ENCODE results near the gene ADCY9. TPM values are rescaled to one million over a fixed set of nuclear protein-coding genes. Genes with fewer than 3 reads are reported as not detected.
"Not testable (repeated sequence)": the region's sequence is repeated elsewhere in the genome, so short reads cannot be mapped to it uniquely, and the experiment has no call there.

Gene ADCY9
- total and polyA plus RNA-seq, 2 donors (not counting 1 experiment from before 2014, with no cell fraction given): 1.7 to 2.1 TPM

GRCh38 chr16:4077174-4077649 lies 39.0 kb downstream of the ADCY9 start:
- no peak overlapping the region for H3K27ac ChIP-seq (ENCODE audit: low read length in 2 of 2)
- ChIA-PET POLR2A (no interaction called here), CTCF (no interaction called here)
- H3K4me3 ChIP-seq (ENCODE audit: control extremely low read depth in 1 of 5, extremely low read depth in 1 of 5, insufficient read depth in 1 of 5, low read depth in 2 of 5, low read length in 4 of 5): no peak overlapping the region
- Mint-ChIP-seq H3K9me3 (ENCODE audit: insufficient read depth) (no peaks in the 10 kb centered on the region), H3K27ac (no peak overlapping the region), H3K4me1 (no peaks in the 10 kb centered on the region), H3K27me3 (peaks cover 3% of the 10 kb centered on the region), H3K4me3 (no peak overlapping the region)
- H4K20me1 ChIP-seq (ENCODE audit: control insufficient read depth, insufficient read depth, low read length, poor library complexity, severe bottlenecking): no peaks in the 10 kb centered on the region
- DNase-seq: no peak
- intact Hi-C loops (cut with micrococcal nuclease): no loop called here
- H3K36me3 ChIP-seq (replicated peaks in 1 of 2; ENCODE audit: control extremely low read depth in 1 of 2, control insufficient read depth in 1 of 2, extremely low read depth in 1 of 2, insufficient read depth in 2 of 2, low read length in 1 of 2): no peaks in the 10 kb centered on the region
- no peaks in the 10 kb centered on the region for H3K79me2 ChIP-seq (ENCODE audit: control insufficient read depth, insufficient read depth, low read length)
- H3K9ac ChIP-seq (ENCODE audit: low read length): no peak overlapping the region
- ATAC-seq (ENCODE audit: low read depth): no peak
- no peaks in the 10 kb centered on the region for H3K4me1 ChIP-seq (ENCODE audit: control insufficient read depth in 2 of 2, insufficient read depth in 2 of 2, low read length in 2 of 2)
- H3K4me2 ChIP-seq (replicated peaks; ENCODE audit: low read depth, low read length, poor library complexity, severe bottlenecking): no peak overlapping the region
- peaks cover 0 to 5% (median 0%) of the 10 kb centered on the region in 3 donors for H3K9me3 ChIP-seq (ENCODE audit: control extremely low read depth in 1 of 3, control insufficient read depth in 2 of 3, insufficient read depth in 1 of 3, low read length in 2 of 3)
- TF ChIP-seq, protein P1, sequence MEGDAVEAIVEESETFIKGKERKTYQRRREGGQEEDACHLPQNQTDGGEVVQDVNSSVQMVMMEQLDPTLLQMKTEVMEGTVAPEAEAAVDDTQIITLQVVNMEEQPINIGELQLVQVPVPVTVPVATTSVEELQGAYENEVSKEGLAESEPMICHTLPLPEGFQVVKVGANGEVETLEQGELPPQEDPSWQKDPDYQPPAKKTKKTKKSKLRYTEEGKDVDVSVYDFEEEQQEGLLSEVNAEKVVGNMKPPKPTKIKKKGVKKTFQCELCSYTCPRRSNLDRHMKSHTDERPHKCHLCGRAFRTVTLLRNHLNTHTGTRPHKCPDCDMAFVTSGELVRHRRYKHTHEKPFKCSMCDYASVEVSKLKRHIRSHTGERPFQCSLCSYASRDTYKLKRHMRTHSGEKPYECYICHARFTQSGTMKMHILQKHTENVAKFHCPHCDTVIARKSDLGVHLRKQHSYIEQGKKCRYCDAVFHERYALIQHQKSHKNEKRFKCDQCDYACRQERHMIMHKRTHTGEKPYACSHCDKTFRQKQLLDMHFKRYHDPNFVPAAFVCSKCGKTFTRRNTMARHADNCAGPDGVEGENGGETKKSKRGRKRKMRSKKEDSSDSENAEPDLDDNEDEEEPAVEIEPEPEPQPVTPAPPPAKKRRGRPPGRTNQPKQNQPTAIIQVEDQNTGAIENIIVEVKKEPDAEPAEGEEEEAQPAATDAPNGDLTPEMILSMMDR (IDR thresholded peaks at IDR 0.05): no peak
- H2AFZ ChIP-seq (ENCODE audit: insufficient read depth, low read depth, low read length, poor library complexity, severe bottlenecking): no peak overlapping the region
- 80% methylated on average over 4 of the region's 6 CpGs for WGBS (ENCODE audit: insufficient coverage)
- no peaks in the 10 kb centered on the region for H3K27me3 ChIP-seq (replicated peaks in 1 of 4; ENCODE audit: control extremely low read depth in 1 of 4, control insufficient read depth in 3 of 4, insufficient read depth in 4 of 4, low read length in 3 of 4)

DNA sequence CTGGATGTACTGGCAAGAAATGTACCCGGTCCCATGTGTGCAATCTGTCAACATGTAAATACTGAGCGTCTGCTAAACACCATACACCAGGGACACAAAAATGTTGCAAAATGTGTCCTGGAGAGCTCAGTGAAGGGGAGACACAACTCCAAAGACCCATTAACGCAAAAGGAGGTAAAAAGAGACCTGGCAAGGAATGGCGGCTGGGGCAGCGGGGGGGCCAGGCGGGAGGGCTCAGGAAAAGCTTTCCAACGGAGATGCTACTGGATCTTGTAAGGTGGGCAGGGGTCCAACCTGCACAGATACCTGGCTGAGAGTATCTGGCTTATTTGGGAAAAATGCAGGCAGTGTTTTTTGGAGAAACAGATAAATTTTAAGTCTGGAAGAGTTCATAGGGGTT lies 40.7 kb downstream of the ADCY9 start:
- intact Hi-C loops (cut with micrococcal nuclease): no loop called here
- Mint-ChIP-seq H3K4me1 (no peaks in the 10 kb centered on the region), H3K4me3 (no peak overlapping the region), H3K27me3 (peaks cover 3% of the 10 kb centered on the region), H3K9me3 (ENCODE audit: insufficient read depth) (no peaks in the 10 kb centered on the region), H3K27ac (no peak overlapping the region)
- Histone ChIP-seq H4K20me1 (ENCODE audit: control insufficient read depth, insufficient read depth, low read length, poor library complexity, severe bottlenecking) (no peaks in the 10 kb centered on the region), H3K79me2 (ENCODE audit: control insufficient read depth, insufficient read depth, low read length) (no peaks in the 10 kb centered on the region), H3K4me2 (replicated peaks; ENCODE audit: low read depth, low read length, poor library complexity, severe bottlenecking) (no peak overlapping the region), H3K27me3 (replicated peaks in 1 of 4; ENCODE audit: control extremely low read depth in 1 of 4, control insufficient read depth in 3 of 4, insufficient read depth in 4 of 4, low read length in 3 of 4) (no peaks in the 10 kb centered on the region), H3K4me1 (ENCODE audit: control insufficient read depth in 2 of 2, insufficient read depth in 2 of 2, low read length in 2 of 2) (no peaks in the 10 kb centered on the region), H3K9ac (ENCODE audit: low read length) (no peak overlapping the region), H3K27ac (ENCODE audit: low read length in 2 of 2) (no peak overlapping the region), H3K36me3 (replicated peaks in 1 of 2; ENCODE audit: control extremely low read depth in 1 of 2, control insufficient read depth in 1 of 2, extremely low read depth in 1 of 2, insufficient read depth in 2 of 2, low read length in 1 of 2) (no peaks in the 10 kb centered on the region), H2AFZ (ENCODE audit: insufficient read depth, low read depth, low read length, poor library complexity, severe bottlenecking) (no peak overlapping the region), H3K4me3 (ENCODE audit: control extremely low read depth in 1 of 5, extremely low read depth in 1 of 5, insufficient read depth in 1 of 5, low read depth in 2 of 5, low read length in 4 of 5) (no peak overlapping the region), H3K9me3 (ENCODE audit: control extremely low read depth in 1 of 3, control insufficient read depth in 2 of 3, insufficient read depth in 1 of 3, low read length in 2 of 3) (peaks cover 0 to 5% (median 0%) of the 10 kb centered on the region in 3 donors)
- ATAC-seq (ENCODE audit: low read depth) (no peak), DNase-seq (no peak)
- WGBS (ENCODE audit: insufficient coverage): 93% methylated on average over 6 of the region's 7 CpGs
- ChIA-PET POLR2A (no interaction called here), CTCF (no interaction called here)
- TF ChIP-seq, protein P1 (IDR thresholded peaks at IDR 0.05): no peak
- TF ChIP-seq EZH2 (IDR thresholded peaks at IDR 0.05; ENCODE audit: borderline replicate concordance, insufficient read depth, low read depth, low read length, poor library complexity, severe bottlenecking): no peak

DNA sequence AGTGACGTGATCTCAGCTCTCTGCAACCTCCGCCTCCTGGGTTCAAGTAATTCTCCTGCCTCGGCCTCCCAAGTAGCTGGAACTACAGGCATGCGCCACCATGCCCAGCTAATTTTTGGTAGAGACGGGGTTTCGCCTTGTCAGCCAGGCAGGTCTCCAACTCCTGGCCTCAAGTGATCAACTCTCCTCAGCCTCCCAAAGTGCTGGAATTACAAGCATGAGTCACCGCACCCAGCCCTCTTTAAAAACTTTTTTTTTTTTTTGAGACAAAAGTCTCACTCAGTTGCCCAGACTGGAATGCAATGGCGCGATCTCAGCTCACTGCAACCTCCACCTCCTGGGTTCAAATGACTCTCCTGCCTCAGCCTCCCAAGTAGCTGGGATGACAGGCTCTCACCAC lies 43.1 kb downstream of the ADCY9 start:
- H3K27me3 ChIP-seq (replicated peaks in 1 of 4; ENCODE audit: control extremely low read depth in 1 of 4, control insufficient read depth in 3 of 4, insufficient read depth in 4 of 4, low read length in 3 of 4); H3K9me3 ChIP-seq (ENCODE audit: control extremely low read depth in 1 of 3, control insufficient read depth in 2 of 3, insufficient read depth in 1 of 3, low read length in 2 of 3); POLR2A ChIA-PET; intact Hi-C loops (cut with micrococcal nuclease); H3K4me3 ChIP-seq (ENCODE audit: control extremely low read depth in 1 of 5, extremely low read depth in 1 of 5, insufficient read depth in 1 of 5, low read depth in 2 of 5, low read length in 4 of 5); H3K27ac Mint-ChIP-seq; H3K36me3 ChIP-seq (replicated peaks in 1 of 2; ENCODE audit: control extremely low read depth in 1 of 2, control insufficient read depth in 1 of 2, extremely low read depth in 1 of 2, insufficient read depth in 2 of 2, low read length in 1 of 2); H4K20me1 ChIP-seq (ENCODE audit: control insufficient read depth, insufficient read depth, low read length, poor library complexity, severe bottlenecking); H3K27ac ChIP-seq (ENCODE audit: low read length in 2 of 2); H3K4me2 ChIP-seq (replicated peaks; ENCODE audit: low read depth, low read length, poor library complexity, severe bottlenecking); H3K27me3 Mint-ChIP-seq; H3K9me3 Mint-ChIP-seq (ENCODE audit: insufficient read depth); DNase-seq; H3K4me3 Mint-ChIP-seq; CTCF ChIA-PET; H3K9ac ChIP-seq (ENCODE audit: low read length); H3K4me1 Mint-ChIP-seq; H3K79me2 ChIP-seq (ENCODE audit: control insufficient read depth, insufficient read depth, low read length); H3K4me1 ChIP-seq (ENCODE audit: control insufficient read depth in 2 of 2, insufficient read depth in 2 of 2, low read length in 2 of 2); H2AFZ ChIP-seq (ENCODE audit: insufficient read depth, low read depth, low read length, poor library complexity, severe bottlenecking); ATAC-seq (ENCODE audit: low read depth): not testable (repeated sequence)
- 100% methylated on average over 7 of the region's 9 CpGs for WGBS (ENCODE audit: insufficient coverage)

Data from B cell (primary cell).